HEK293T (cell line): Measurements from ENCODE around the gene C7orf33.

Experiments
- CTCF ChIA-PET: fragments of 350-600 bp; formaldehyde crosslinking; extraction: SDS; loops from one replicate; lab custom pipeline; 2021; ENCODE audit warnings: antibody characterized with exemption, inconsistent platforms; lab: Yijun Ruan, JAX
- POLR2A ChIA-PET: fragments of 350-600 bp; formaldehyde crosslinking; extraction: SDS; loops from one replicate; lab custom pipeline; 2020; ENCODE audit warnings: antibody characterized with exemption, inconsistent platforms; lab: Yijun Ruan, JAX
- DNase-seq: peaks from one replicate; pipeline ENCODE4 v3.0.0; 2012; ENCODE audit warnings: mixed read lengths; ENCODE audit errors: extremely low spot score
- ARNT ChIP-seq: fragments of 450-650 bp; IDR thresholded peaks from 2 replicates; pipeline ENCODE4 v1.6.1; 2017; ENCODE audit warnings: mild to moderate bottlenecking
- BHLHE40 ChIP-seq: fragments of 450-650 bp; IDR thresholded peaks from 2 replicates; pipeline ENCODE4 v1.6.1; 2016; ENCODE audit warnings: mild to moderate bottlenecking, moderate library complexity, borderline replicate concordance
- CTBP1 ChIP-seq: fragments of 450-650 bp; IDR thresholded peaks from 2 replicates; pipeline ENCODE4 v1.6.1; 2016; ENCODE audit warnings: borderline replicate concordance
- ELF4 ChIP-seq: fragments of 450-650 bp; IDR thresholded peaks from 2 replicates; pipeline ENCODE4 v1.6.1; 2017; ENCODE audit warnings: antibody characterized with exemption
- FOXA1 ChIP-seq: fragments of 450-650 bp; IDR thresholded peaks from 2 replicates; pipeline ENCODE4 v1.6.1; 2016; ENCODE audit warnings: mild to moderate bottlenecking
- FOXK2 ChIP-seq: fragments of 450-650 bp; IDR thresholded peaks from 2 replicates; pipeline ENCODE4 v1.6.1; 2016; ENCODE audit warnings: mild to moderate bottlenecking
- FOXM1 ChIP-seq: fragments of 450-650 bp; IDR thresholded peaks from 2 replicates; pipeline ENCODE4 v1.6.1; 2017; ENCODE audit warnings: mild to moderate bottlenecking, borderline replicate concordance
- HDGF ChIP-seq: fragments of 450-650 bp; IDR thresholded peaks from 2 replicates; pipeline ENCODE4 v1.6.1; 2017; ENCODE audit warnings: antibody characterized with exemption, borderline replicate concordance
- L3MBTL2 ChIP-seq: fragments of 450-650 bp; conservative IDR thresholded peaks from 2 replicates; pipeline ENCODE4 v1.6.1; 2016; ENCODE audit warnings: mild to moderate bottlenecking
- LEF1 ChIP-seq: fragments of 450-650 bp; IDR thresholded peaks from 2 replicates; pipeline ENCODE4 v1.6.1; 2017; ENCODE audit warnings: mild to moderate bottlenecking, borderline replicate concordance
- NFRKB ChIP-seq: fragments of 450-650 bp; IDR thresholded peaks from 2 replicates; pipeline ENCODE4 v1.6.1; 2016; ENCODE audit warnings: mild to moderate bottlenecking, moderate library complexity
- PKNOX1 ChIP-seq: fragments of 450-650 bp; IDR thresholded peaks from 2 replicates; pipeline ENCODE4 v1.6.1; 2016
- SP1 ChIP-seq: fragments of 450-650 bp; IDR thresholded peaks from 2 replicates; pipeline ENCODE4 v1.6.1; 2017
- SUZ12 ChIP-seq: fragments of 450-650 bp; IDR thresholded peaks from 2 replicates; pipeline ENCODE4 v1.6.1; 2016; ENCODE audit warnings: mild to moderate bottlenecking
- TARDBP ChIP-seq: fragments of 450-650 bp; IDR thresholded peaks from 2 replicates; pipeline ENCODE4 v1.6.1; 2016
- ZNF384 ChIP-seq: fragments of 450-650 bp; IDR thresholded peaks from 2 replicates; pipeline ENCODE4 v1.6.1; 2016

Gene C7orf33

GRCh38 chr7:148624735-148625134 is 34.2 kb downstream of the C7orf33 start:
- TF ChIP-seq SP1, result no peak
- ChIA-PET CTCF (interaction anchor here (0.6 to 2.5 kb wide), 3 partner anchors 11 to 50 kb away, joined by 3 to 7 read pairs (median 4); no protein-coding TSS in a partner anchor), POLR2A (interaction anchor here (0.9 to 1.1 kb wide), 4 partner anchors 10 to 74 kb away, joined by 3 to 5 read pairs (median 3); partner anchors contain the start of gene CUL1)
- no peak for DNase-seq

GRCh38 chr7:148625342-148625741 is 34.8 kb downstream of the C7orf33 start:
- TF ChIP-seq ZNF384 (no peak), PKNOX1 (peak; percentile 5; the same call in 1 of the 2 replicates)
- CTCF ChIA-PET, result interaction anchor here (1.3 to 2.5 kb wide), 2 partner anchors 12 to 50 kb away, joined by 4 to 7 read pairs; no protein-coding TSS in a partner anchor
- POLR2A ChIA-PET, result interaction anchor here (0.9 to 1.0 kb wide), 2 partner anchors 10 to 73 kb away, joined by 3 to 5 read pairs; partner anchors contain the start of gene CUL1
- no peak for DNase-seq

GRCh38 chr7:148626828-148627227 is 36.3 kb downstream of the C7orf33 start:
- ChIA-PET CTCF (interaction anchor here (0.6 to 1.1 kb wide), 3 partner anchors 24 to 336 kb away, joined by 3 to 5 read pairs (median 4); no protein-coding TSS in a partner anchor), POLR2A (interaction anchor here (1.5 kb wide), 1 partner anchor 71 kb away, joined by 4 read pairs; the partner anchor contains the start of gene CUL1)
- DNase-seq, result no peak
- TF ChIP-seq FOXA1 (no peak), FOXM1 (no peak)

- no peak for TF ChIP-seq CTBP1
- no peak for TF ChIP-seq NFRKB
- no peak for TF ChIP-seq PKNOX1
- TF ChIP-seq FOXK2, result no peak
- TF ChIP-seq BHLHE40, result no peak
- TF ChIP-seq FOXM1, result no peak
- no peak for TF ChIP-seq TARDBP
- TF ChIP-seq SP1, result no peak
- no peak for TF ChIP-seq FOXA1
- no peak for TF ChIP-seq ZNF384
- no peak for TF ChIP-seq ELF4
- no peak for TF ChIP-seq SUZ12
- no peak for TF ChIP-seq ARNT
- no peak for TF ChIP-seq LEF1
- TF ChIP-seq HDGF, result no peak
- TF ChIP-seq L3MBTL2, result no peak
- ChIA-PET POLR2A (no interaction called here), CTCF (no interaction called here)
- DNase-seq, result no peak
These were observed 37.4 kb downstream of the C7orf33 start for GRCh38 chr7:148628011-148628410.

GRCh38 chr7:148630078-148630477 is 39.5 kb downstream of the C7orf33 start:
- DNase-seq, result no peak
- TF ChIP-seq SUZ12 (no peak), HDGF (no peak), ARNT (no peak), ZNF384 (no peak), ELF4 (no peak), CTBP1 (no peak), FOXM1 (no peak), NFRKB (no peak), LEF1 (no peak), SP1 (no peak), FOXK2 (no peak), L3MBTL2 (no peak), BHLHE40 (no peak), FOXA1 (no peak), PKNOX1 (no peak)
- POLR2A ChIA-PET, result no interaction called here
- CTCF ChIA-PET, result no interaction called here

GRCh38 chr7:148633761-148634160 is 43.2 kb downstream of the C7orf33 start:
- TF ChIP-seq SUZ12 (no peak), ARNT (no peak), BHLHE40 (no peak), FOXM1 (no peak), NFRKB (no peak), L3MBTL2 (no peak)
- no peak for DNase-seq
- CTCF ChIA-PET, result no interaction called here
- POLR2A ChIA-PET, result no interaction called here

- TF ChIP-seq BHLHE40, result no peak
- no peak for TF ChIP-seq CTBP1
- no peak for TF ChIP-seq LEF1
- TF ChIP-seq FOXM1, result no peak
- POLR2A ChIA-PET, result no interaction called here
- DNase-seq, result no peak
- CTCF ChIA-PET, result no interaction called here
These were observed 46.5 kb downstream of the C7orf33 start for GRCh38 chr7:148637094-148637493.
